ENCODE measurements around the gene RTL5.

The RTL5 gene

DNA sequence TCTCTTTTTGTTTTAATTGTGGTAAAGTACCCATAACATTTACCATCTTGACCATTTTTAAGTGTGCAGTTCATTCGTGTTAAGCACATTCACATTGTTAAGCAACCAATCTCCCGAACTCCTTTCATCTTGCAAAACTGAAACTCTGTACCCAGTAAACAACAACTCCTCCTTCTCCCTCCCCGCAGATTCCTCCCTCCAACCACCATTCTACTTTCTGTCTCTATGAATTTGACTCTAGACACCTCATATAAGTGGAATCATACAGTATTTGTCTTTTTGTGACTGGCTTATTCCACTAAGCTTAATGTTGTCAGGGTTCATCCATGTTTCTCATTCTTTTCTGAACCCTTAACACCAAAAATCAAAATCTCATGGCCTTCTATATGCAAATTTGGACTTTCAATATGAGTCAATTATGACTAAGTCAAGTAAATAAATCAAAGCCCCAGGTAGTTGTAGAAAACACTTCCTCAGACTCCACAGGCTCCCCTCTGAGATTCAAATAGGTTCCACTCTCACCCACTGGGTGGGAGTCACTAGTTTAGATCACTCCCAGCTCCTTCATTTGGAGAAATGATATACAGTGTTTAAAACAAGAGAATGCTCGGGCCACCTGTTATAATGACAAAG, 9.8 kb upstream of the RTL5 start:
- H3K27me3 ChIP-seq (ENCODE audit: low read depth) = no peaks in the 10 kb centered on the region

DNA sequence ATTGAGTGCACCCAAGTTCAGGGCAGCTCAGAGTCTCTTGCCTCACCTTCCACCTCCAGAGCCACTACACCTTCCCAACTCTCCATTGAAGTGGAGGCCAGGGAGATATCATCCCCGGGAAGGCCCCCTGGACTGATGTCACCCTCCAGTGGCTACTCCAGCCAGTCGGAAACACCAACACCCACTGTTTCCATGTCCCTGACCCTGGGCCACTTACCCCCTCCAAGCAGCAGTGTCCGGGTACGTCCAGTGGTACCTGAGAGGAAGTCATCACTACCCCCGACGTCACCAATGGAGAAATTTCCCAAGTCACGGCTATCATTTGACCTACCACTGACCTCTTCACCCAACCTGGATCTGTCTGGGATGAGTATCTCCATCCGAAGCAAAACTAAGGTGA, 7.8 kb upstream of the RTL5 start:
- in situ Hi-C loops (cut with MboI; ENCODE audit: low sequenced_read_pairs) = no loop called here
- no peaks in the 10 kb centered on the region for H3K9me3 ChIP-seq
- H3K4me1 ChIP-seq = no peaks in the 10 kb centered on the region
- no peaks in the 10 kb centered on the region for H3K27me3 ChIP-seq (ENCODE audit: low read depth)
- no peak for DNase-seq (ENCODE audit: low spot score in 2 of 2)
- H3K36me3 ChIP-seq (replicated peaks) = no peaks in the 10 kb centered on the region
- H3K4me3 ChIP-seq = no peak overlapping the region

More for the DNA sequence above, 9.8 kb upstream of the RTL5 start:
- H3K4me1 ChIP-seq = no peaks in the 10 kb centered on the region
- H3K9me3 ChIP-seq = no peaks in the 10 kb centered on the region
- no peaks in the 10 kb centered on the region for H3K36me3 ChIP-seq (replicated peaks)
- no peak overlapping the region for H3K4me3 ChIP-seq
- in situ Hi-C loops (cut with MboI; ENCODE audit: low sequenced_read_pairs) = no loop called here
- no peak for DNase-seq (ENCODE audit: low spot score in 2 of 2)

DNA sequence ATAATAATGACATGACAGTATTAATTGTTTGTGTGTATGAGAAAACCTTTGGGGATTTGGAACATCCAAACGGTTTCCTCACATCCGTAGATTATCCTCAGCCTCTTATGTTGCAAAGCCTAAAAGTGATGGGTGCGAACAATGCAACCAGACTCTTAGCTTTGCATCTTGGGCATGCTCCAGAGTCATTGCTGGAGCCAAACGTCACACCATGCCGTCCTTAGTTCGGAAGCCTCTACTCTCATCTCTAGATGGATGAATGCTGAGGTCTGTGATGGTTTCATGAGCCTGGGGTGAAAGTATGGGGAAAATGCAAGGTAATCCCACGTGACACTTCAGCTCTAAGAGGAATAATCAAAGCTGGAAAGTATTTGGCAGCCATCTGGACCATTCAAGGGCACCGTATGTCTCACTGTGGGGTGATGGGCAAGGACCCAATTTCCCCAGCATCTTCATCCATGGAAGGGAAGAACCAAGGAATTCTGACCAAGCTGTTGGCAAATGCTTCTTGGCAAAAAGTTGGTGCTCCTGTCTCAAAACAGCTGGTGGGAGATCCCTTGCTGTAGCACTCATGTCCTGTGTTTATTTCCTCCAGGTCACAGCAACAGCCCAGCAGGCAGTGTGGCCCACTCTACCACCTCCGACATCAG, 6.3 kb upstream of the RTL5 start:
- H3K9me3 ChIP-seq = no peaks in the 10 kb centered on the region
- no peaks in the 10 kb centered on the region for H3K4me1 ChIP-seq
- in situ Hi-C loops (cut with MboI; ENCODE audit: low sequenced_read_pairs) = no loop called here
- no peaks in the 10 kb centered on the region for H3K27me3 ChIP-seq (ENCODE audit: low read depth)
- no peak overlapping the region for H3K4me3 ChIP-seq
- no peaks in the 10 kb centered on the region for H3K36me3 ChIP-seq (replicated peaks)
- DNase-seq (ENCODE audit: low spot score in 2 of 2) = no peak

DNA sequence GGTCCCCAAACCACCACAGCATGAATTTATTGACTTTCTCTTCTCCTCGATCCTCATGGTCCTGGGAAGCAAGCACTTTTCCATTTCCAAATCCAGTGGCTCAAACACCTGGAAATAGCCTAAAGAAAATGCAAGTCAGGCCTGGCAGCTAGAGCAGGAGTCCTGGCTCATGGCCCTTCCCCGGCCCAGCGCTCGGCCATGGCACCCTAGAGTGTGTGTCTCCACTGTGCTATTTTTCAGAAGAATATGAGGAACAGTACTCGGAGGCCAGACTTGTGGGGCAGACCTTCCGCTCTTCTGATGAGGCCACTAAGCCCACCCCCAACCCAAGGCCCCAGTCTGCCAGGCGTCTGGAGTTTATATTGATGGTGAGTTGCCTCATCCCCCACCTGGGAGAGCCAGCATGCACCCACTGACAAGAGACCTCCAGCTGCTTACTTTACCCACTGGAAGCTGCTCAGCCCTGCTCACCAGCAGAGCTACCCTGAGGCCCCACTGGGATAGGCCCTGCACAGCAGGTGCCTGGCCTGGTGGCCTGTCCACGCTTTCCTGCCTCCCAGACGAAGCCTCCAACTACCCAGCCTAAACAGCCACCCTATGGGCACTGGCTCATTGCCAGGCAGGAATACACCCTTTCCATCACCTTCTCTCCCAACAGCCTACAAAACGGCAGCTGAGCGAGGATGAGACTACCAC, 2.3 kb upstream of the RTL5 start:
- no peak for DNase-seq (ENCODE audit: low spot score in 2 of 2)
- Histone ChIP-seq H3K27me3 (ENCODE audit: low read depth) (no peaks in the 10 kb centered on the region), H3K4me3 (no peak overlapping the region), H3K4me1 (peaks cover 2% of the 10 kb centered on the region), H3K9me3 (no peaks in the 10 kb centered on the region), H3K36me3 (replicated peaks) (no peaks in the 10 kb centered on the region)
- in situ Hi-C loops (cut with MboI; ENCODE audit: low sequenced_read_pairs) = no loop called here

DNA sequence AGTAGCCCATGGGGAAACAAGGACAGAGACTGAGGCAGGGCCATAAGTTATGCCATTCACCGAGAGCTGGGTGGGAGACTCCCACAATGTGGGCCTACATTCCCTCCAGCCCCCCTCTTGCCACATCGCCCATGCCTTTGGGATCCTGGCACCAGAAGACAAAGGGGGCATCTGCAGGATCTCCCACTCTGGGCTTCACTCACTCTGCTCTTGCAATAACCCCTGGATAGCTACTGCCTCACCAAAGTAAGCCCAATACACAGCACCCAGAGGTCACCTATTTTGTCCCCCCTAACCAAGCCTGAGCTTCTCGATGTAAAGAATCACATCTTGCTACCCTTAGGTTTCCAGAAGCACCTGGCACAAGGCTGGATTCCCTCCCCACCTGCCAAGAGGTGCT, 741 bp upstream of the RTL5 start:
- Histone ChIP-seq H3K9me3 (no peaks in the 10 kb centered on the region), H3K36me3 (replicated peaks) (no peaks in the 10 kb centered on the region), H3K4me3 (no peak overlapping the region), H3K27me3 (ENCODE audit: low read depth) (no peaks in the 10 kb centered on the region), H3K4me1 (peaks cover 2% of the 10 kb centered on the region)
- no peak for DNase-seq (ENCODE audit: low spot score in 2 of 2)
- in situ Hi-C loops (cut with MboI; ENCODE audit: low sequenced_read_pairs) = no loop called here

DNA sequence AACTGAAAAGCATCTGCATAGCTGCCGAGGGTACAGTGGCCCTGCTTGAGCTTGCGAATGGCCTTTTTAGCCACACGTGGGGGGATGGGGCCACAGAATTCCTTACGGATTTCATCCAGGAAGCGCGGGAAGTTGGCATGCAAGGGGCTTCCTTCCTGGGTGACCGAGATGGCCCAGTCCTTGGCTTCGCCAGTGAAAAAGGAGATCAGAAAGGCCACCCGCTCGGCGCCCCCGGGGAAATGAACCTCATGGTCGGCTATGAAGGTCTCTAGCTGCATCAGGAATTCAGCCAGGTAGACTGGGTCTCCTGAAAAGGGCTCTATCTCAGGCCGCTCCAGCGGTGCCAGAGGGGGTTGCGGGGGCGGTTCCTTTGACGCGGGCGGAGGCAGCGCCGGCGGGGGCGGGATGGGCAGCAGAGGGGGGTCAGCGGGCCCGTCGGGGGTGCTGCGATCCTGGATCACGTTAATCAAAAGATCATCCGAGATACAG, 909 bp downstream of the RTL5 start:
- Histone ChIP-seq H3K36me3 (replicated peaks) (no peaks in the 10 kb centered on the region), H3K27me3 (ENCODE audit: low read depth) (no peaks in the 10 kb centered on the region), H3K4me3 (no peak overlapping the region; the same call in 1 of the 2 replicates), H3K4me1 (peaks cover 2% of the 10 kb centered on the region), H3K9me3 (no peaks in the 10 kb centered on the region)
- in situ Hi-C loops (cut with MboI; ENCODE audit: low sequenced_read_pairs) = no loop called here
- DNase-seq (ENCODE audit: low spot score in 2 of 2) = no peak

DNA sequence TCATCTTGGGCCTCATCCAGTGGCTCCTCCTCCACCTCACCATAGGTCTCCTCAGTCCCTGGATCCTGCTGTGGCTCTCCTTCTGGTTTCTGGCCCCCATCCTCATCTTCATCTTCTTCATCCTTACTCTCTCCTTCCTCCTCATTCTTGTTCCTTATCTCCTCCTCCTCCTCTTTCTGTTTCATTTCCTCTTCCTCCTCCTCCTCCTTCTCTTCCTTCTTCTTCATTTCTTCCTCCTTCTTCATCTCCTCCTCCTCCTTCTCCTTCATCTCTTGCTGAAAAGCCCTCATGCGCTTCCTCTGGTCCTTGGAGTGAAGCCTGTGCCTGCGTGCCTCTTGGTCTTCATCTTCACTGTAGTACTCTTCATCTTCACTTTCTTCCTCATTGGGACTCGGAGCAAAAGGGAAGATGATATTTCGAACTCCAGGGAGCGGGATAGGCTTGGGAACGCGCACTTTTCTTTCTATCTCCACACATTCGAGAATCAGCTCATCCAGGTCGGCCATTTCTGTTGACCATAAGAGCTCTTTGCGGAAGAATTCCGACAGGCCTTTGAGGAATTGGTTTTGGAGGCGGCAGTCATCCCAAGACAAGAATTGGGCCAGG, 1.5 kb downstream of the RTL5 start:
- Histone ChIP-seq H3K4me3 (no peak overlapping the region), H3K27me3 (ENCODE audit: low read depth) (no peaks in the 10 kb centered on the region), H3K4me1 (peaks cover 2% of the 10 kb centered on the region), H3K9me3 (no peaks in the 10 kb centered on the region), H3K36me3 (replicated peaks) (no peaks in the 10 kb centered on the region)
- no peak for DNase-seq (ENCODE audit: low spot score in 2 of 2)
- in situ Hi-C loops (cut with MboI; ENCODE audit: low sequenced_read_pairs) = no loop called here

DNA sequence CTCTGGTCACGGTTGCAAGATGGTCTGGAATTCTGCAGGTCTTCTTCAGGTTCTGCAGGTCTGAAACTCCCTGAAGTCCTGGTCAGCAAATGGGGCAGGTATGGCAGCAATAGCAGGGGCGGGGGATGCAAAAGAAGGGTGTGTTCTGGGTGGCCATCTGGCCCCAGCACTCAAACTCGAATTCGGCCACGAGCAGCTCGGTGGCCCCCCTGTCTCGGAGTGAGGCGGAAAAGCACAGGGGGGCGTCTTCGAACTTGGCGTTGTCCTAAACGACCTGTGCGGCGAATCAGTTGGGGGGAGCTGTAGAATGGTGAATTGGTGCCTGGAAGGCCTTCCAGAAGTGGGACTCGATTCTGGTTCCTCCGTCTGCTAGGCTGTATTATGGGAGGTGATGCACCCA, 2.1 kb downstream of the RTL5 start:
- no peak for DNase-seq (ENCODE audit: low spot score in 2 of 2)
- peaks cover 2% of the 10 kb centered on the region for H3K4me1 ChIP-seq
- no peaks in the 10 kb centered on the region for H3K27me3 ChIP-seq (ENCODE audit: low read depth)
- in situ Hi-C loops (cut with MboI; ENCODE audit: low sequenced_read_pairs) = loop anchor here (5.0 kb wide), 1 partner anchor 107 kb away; no protein-coding TSS in a partner anchor
- H3K4me3 ChIP-seq = no peak overlapping the region
- no peaks in the 10 kb centered on the region for H3K9me3 ChIP-seq
- H3K36me3 ChIP-seq (replicated peaks) = no peaks in the 10 kb centered on the region

DNA sequence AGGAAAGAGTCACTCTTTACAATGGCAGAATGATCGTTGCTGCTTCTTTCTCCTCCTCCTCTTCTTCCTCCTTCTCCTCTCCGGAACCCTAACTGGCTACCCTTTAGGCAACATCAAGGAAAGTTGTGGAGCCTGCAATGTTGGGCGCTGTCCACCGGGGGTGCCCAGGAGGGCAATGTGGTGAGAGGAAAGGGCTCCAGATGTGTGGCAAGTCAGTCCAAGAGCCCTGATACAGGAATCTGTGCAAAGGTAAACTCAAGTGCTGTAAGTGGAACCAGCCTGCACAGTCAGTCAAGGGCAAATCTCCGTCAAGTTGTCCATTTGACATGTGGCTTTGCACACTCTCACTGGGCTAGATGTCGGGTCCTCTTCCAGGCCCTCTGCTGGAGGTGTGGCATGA, 2.8 kb downstream of the RTL5 start:
- H3K4me1 ChIP-seq = peaks cover 8% of the 10 kb centered on the region
- H3K9me3 ChIP-seq = no peaks in the 10 kb centered on the region

DNA sequence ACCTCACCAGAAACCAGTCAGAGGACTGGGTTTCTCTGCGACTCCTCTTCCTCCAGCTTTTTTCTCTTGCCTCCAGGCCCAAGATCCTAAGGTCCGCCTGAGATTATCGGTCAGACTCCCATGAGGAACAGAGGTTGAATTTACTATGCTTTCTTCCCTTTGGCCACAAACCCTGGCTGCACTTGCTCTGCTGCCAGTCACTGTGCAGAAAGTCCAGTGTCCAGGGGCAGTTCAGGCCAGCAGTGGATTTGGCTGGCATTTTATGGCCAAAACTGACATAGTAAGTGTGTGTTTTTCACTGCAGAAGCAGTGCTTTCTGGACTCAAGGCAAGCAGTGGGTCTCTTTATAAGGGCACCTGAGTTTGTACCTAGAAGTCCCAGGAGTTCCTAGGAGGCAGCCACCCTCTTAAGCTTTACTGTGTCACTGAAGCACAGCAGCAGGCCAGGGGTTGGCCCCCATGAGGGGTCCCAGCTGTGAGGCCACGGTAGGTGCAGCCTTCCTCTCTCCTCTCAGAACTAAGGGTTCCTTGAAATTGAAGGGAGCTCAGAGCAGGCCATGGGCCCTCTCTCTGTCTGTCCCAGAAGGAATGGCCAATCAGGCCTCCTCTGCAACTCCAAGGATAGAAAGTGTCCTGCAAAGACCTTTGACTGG, 3.4 kb downstream of the RTL5 start:
- no peaks in the 10 kb centered on the region for H3K36me3 ChIP-seq (replicated peaks)
- peaks cover 13% of the 10 kb centered on the region for H3K4me1 ChIP-seq
- H3K27me3 ChIP-seq (ENCODE audit: low read depth) = no peaks in the 10 kb centered on the region
- DNase-seq (ENCODE audit: low spot score in 2 of 2) = no peak
- H3K9me3 ChIP-seq = no peaks in the 10 kb centered on the region
- in situ Hi-C loops (cut with MboI; ENCODE audit: low sequenced_read_pairs) = loop anchor here (5.0 kb wide), 1 partner anchor 106 kb away; no protein-coding TSS in a partner anchor
- H3K4me3 ChIP-seq = no peak overlapping the region

More for the DNA sequence above, 2.8 kb downstream of the RTL5 start:
- Histone ChIP-seq H3K27me3 (ENCODE audit: low read depth) (no peaks in the 10 kb centered on the region), H3K4me3 (no peak overlapping the region), H3K36me3 (replicated peaks) (no peaks in the 10 kb centered on the region)
- in situ Hi-C loops (cut with MboI; ENCODE audit: low sequenced_read_pairs) = loop anchor here (5.0 kb wide), 1 partner anchor 107 kb away; no protein-coding TSS in a partner anchor
- peak; percentile 17 to 59 for DNase-seq (ENCODE audit: low spot score in 2 of 2)

DNA sequence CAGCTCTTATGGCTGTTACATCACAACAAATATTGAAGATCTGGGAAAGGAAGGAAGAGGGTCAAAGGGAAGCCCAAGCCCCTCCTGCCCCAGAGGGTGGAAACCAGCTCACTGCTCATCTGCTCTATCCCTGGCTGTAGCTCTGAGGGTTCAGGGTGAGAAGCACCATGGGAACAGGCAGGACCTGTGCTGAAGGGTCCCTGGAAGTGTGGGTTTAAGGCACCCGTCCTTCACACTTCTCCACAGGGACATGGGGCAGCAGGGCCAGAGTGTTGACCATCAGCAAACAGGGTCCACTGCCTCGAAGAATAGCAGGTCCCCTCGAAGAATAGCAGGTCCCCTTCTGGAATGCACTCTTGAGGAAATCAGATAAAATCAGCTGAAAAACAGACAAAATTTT, 4.4 kb downstream of the RTL5 start:
- in situ Hi-C loops (cut with MboI; ENCODE audit: low sequenced_read_pairs) = loop anchor here (5.0 kb wide), 1 partner anchor 105 kb away; no protein-coding TSS in a partner anchor
- no peak for DNase-seq (ENCODE audit: low spot score in 2 of 2)
- Histone ChIP-seq H3K4me3 (no peak overlapping the region), H3K9me3 (no peaks in the 10 kb centered on the region; the same call in 1 of the 2 replicates), H3K36me3 (replicated peaks) (no peaks in the 10 kb centered on the region), H3K27me3 (ENCODE audit: low read depth) (no peaks in the 10 kb centered on the region), H3K4me1 (peaks cover 17% of the 10 kb centered on the region)

DNA sequence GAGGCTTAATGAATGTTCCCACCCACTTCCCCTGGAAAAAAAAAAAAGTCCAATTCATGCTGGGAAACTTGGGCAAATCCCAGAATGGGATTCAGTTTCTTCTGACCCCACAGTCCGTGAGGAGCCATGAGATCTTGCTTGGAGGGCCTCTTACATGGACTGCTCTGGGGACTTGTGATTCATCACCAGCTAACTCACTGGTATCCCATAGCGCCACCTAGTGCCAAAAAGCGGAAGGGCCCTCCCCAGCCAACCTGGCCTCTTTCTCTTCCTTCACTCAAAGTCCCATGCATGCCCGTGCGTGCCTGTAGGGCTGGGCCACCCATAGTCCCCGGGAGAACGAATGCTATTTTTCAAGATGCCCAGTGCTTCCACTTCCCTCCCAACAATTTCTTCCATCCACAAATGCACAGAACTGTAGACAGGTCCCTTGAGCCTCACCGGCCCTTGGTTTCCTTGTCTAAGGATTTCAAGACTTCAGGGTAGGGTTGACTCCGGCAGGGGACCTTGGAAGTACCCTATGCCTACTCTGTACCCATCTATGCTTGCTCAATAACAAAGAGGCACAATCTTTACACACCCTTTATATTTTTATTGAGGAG, 5.1 kb downstream of the RTL5 start:
- no peaks in the 10 kb centered on the region for H3K27me3 ChIP-seq (ENCODE audit: low read depth)
- H3K9me3 ChIP-seq = no peaks in the 10 kb centered on the region; the same call in 1 of the 2 replicates
- in situ Hi-C loops (cut with MboI; ENCODE audit: low sequenced_read_pairs) = loop anchor here (5.0 kb wide), 1 partner anchor 104 kb away; no protein-coding TSS in a partner anchor

DNA sequence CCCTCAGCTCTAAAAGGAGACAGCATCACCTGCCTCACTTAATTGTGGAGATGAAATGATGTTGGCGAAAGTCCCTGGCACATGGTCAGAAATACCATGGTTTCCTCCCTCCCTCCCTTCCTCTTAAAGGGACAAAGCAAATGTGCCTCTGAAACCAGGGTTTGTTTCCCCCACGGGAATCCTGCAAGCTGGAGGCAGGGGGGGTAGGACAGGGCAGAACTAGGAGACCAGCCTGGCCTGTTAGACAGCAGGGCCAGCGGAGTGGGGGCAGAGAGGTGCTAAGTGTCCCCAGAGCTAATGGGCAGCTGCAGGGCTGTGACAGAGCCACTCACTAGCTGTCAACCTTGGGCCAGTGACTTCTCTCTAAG, 5.7 kb downstream of the RTL5 start:
- Histone ChIP-seq H3K9me3 (no peaks in the 10 kb centered on the region; the same call in 1 of the 2 replicates), H3K27me3 (ENCODE audit: low read depth) (no peaks in the 10 kb centered on the region), H3K4me1 (peaks cover 15% of the 10 kb centered on the region), H3K36me3 (replicated peaks) (no peaks in the 10 kb centered on the region), H3K4me3 (no peak overlapping the region)
- no peak for DNase-seq (ENCODE audit: low spot score in 2 of 2)
- in situ Hi-C loops (cut with MboI; ENCODE audit: low sequenced_read_pairs) = loop anchor here (5.0 kb wide), 1 partner anchor 104 kb away; no protein-coding TSS in a partner anchor

More for the DNA sequence above, 5.1 kb downstream of the RTL5 start:
- H3K36me3 ChIP-seq (replicated peaks) = no peaks in the 10 kb centered on the region
- peaks cover 17% of the 10 kb centered on the region for H3K4me1 ChIP-seq
- H3K4me3 ChIP-seq = no peak overlapping the region
- peak; percentile 82 to 95 for DNase-seq (ENCODE audit: low spot score in 2 of 2)
